ENCODE results near the gene MRPL34.

The MRPL34 gene

DNA sequence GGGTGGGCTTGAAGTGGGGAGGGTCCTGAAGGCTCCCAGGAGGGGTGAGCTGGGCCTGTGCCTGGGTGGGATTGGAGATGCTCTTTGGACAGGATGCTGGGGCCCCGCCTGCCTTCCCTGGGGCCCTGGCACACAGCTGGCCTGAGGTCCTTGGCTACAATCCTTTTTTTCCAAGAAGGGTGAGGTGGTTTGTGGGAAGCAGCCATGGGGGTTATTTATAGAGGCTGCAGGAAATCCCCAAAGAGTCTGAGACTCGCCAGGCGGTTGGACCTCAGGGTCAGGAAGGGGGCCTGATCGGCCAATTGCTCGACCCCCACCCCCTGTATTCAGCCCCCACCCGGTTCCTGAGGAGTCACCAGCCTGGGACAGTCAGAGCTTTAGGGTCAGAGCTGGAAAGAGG, 41.7 kb downstream of the MRPL34 start:
- no peak for DNase-seq

DNA sequence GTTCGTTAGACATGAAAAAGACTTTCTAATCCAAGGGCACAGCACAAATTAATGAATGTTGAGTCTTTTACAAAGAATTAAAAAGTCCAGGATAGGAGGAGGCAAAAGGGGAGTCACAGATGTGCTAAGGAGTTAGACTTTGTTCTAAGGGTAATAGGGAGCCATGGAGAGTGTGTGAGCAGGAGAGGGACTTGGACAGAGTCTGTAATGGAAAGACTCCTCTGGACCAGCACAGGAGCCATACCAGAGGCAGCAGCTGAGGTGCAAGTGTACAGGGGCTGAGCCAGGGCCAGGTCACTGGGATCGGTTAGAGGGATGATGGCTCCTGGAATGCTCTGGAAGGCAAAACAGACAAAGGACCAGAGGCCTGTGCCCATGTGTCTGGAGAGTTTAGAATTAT, 42.2 kb downstream of the MRPL34 start:
- DNase-seq: no peak

DNA sequence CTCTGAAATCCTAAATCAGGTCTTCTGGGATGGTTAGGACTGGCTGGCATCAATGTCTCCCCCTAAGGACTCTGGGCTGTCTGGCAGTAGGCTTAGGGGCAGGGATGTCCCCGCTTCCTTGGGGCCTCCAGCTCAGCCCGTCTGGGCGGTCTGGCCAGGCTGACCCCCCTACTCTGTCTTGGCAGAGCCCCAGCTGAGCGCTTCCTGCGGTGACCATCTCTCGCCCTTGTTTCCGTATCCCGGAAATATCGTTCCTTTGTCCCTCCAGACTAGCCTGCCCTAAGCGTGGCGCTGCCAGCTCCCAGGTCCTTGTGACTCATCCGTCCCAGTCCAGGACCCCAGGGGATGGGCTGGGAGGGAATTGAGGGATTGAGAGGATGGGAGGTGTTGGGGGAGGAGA, 43.0 kb downstream of the MRPL34 start:
- DNase-seq: no peak

DNA sequence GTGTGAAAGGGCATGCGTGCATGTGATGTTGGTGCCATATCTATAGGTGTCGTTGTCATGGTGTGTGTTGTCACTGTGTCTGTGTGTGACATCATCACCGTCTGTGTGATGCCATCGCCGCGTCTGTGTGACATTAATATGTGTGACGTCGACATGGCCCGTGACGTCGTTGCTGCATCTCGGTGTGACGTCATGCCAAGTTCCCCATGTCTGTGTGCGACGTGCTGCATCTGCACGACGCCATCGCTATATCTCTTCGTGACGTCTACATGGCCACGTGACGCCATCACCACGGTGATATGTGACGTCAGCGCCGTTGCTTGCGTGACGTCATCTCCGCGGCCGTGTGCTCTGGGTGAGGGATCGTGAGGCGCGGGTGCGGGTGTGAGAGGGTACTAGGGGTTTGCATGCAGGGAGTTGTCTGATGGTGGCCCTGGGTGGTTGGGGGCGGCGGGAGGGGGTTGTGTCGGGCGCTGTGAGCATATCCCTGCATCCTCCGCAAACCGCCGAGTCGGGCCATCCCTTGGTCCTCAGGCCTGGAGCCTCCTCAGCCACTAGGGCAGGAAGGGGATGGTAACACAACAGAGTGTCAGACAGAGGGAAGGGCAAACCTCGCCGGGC, 46.3 kb downstream of the MRPL34 start:
- DNase-seq: no peak

DNA sequence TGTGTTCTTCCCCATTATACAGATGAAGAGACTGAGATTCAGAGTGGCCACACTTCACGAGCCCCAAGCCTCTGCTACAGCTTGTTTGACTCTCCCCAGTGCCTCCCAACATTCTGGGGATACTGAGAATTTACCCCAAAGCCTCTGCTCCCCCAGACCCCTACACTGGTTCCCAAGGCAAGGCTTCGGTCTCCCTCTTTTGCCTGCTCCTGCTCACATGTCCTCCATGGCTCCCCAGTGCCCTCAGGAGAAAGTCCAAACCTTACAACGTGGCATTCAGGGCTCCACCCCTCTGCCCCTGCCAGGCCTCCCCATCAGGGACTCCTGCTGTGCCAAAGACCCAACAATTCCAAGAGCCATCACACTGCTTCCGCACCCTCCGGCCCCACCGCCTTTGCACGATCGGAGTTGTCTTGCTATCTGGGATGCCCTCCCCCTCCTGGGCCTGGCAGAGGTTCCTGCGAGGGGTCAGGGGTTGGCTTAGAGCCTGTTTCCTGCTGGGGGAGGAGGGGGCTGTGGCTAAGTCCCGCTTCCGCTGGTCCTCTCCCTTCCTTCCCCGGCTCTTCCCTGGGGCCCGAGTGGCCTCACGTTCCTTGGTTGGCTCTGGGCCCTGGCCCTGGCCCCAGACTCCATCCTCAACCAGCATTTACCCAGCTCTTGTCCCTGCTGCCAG, 47.1 kb downstream of the MRPL34 start:
- DNase-seq: no peak

DNA sequence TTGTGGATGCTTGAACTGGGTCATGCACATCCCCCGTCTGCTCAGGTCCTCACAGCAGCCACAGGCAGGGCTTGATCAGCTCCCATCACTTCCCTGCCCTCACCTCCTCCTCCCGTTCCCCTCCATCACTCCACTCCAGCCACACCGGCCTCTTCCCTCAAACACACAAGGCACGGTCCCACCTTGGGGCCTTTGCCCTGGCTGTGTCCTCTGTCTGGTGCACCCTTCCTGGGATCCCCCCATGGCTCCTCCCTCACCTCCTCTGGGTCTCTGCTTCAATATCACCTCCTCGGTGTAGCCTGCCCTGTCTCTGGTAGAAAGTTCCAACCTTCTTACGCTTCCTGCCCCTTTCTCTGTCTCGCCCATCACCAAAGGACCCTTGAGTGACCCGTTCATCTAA, 47.7 kb downstream of the MRPL34 start:
- DNase-seq: no peak
